Sigmoid colon (tissue), 3 donors: ENCODE results near the gene DGLUCY.

ENCODE experiments used
- CTCF ChIP-seq, 4 experiments: fragments of 450-650 bp in 3 of 4; fragments of 200-600 bp in 1 of 4; IDR thresholded peaks; one replicate each; pipeline ENCODE4 v1.5.1; 2016 to 2019; ENCODE audit warnings: antibody characterized with exemption in 4 of 4, mild to moderate bottlenecking in 3 of 4, moderate library complexity in 2 of 4
- POLR2A ChIP-seq, 2 donors: fragments of 450-650 bp; IDR thresholded peaks; one replicate each; pipeline ENCODE4 v1.6.1; 2016; ENCODE audit warnings: antibody characterized with exemption in 2 of 2, mild to moderate bottlenecking in 2 of 2, moderate library complexity in 2 of 2

GRCh38 chr14:91164676-91165075, 50.8 kb downstream of the DGLUCY start:
- TF ChIP-seq CTCF (IDR thresholded peaks at IDR 0.05) (no peak), POLR2A (IDR thresholded peaks at IDR 0.05) (no peak)
